ENCODE results near the gene TEKT1.

Gene TEKT1

GRCh38 chr17:6755731-6756184 lies 75.8 kb downstream of the TEKT1 start, which contains the start of gene XAF1:
TSS of gene XAF1 (plus strand) at chr17:6756046. CDS start at chr17:6756079, 33 bp downstream.
- DNase-seq, result no peak

- DNase-seq, result no peak
These were observed 76.2 kb downstream of the TEKT1 start for GRCh38 chr17:6755281-6755680.

- DNase-seq, result no peak
These were observed 78.0 kb downstream of the TEKT1 start for GRCh38 chr17:6753546-6753945.

GRCh38 chr17:6753006-6753445 lies 78.5 kb downstream of the TEKT1 start:
- DNase-seq, result no peak

GRCh38 chr17:6752068-6752909 lies 79.2 kb downstream of the TEKT1 start:
- no peak for DNase-seq

- DNase-seq, result no peak
These were observed 82.0 kb downstream of the TEKT1 start for GRCh38 chr17:6749519-6749918.

GRCh38 chr17:6748617-6749016 lies 82.9 kb downstream of the TEKT1 start:
- DNase-seq, result no peak
